ENCODE data around the gene SIRPB2.

Gene SIRPB2

GRCh38 chr20:1469925-1470571, 21.2 kb downstream of the SIRPB2 start:
- DNase-seq = no peak

- DNase-seq = no peak
Observed at GRCh38 chr20:1469306-1469905, 21.8 kb downstream of the SIRPB2 start.

GRCh38 chr20:1468117-1468624, 23.0 kb downstream of the SIRPB2 start:
- no peak for DNase-seq

- no peak for DNase-seq
Observed at GRCh38 chr20:1467355-1468116, 23.7 kb downstream of the SIRPB2 start.

GRCh38 chr20:1467082-1467354, 24.2 kb downstream of the SIRPB2 start:
- DNase-seq = no peak

- DNase-seq = peak; percentile 98
Observed at GRCh38 chr20:1466211-1467081, 24.8 kb downstream of the SIRPB2 start, which contains the start of gene NSFL1C. Gene NSFL1C (minus strand): TSS chr20:1466849. CDS start chr20:1466824, 25 bp downstream.

- no peak for DNase-seq
Observed at GRCh38 chr20:1465470-1466210, 25.6 kb downstream of the SIRPB2 start.

- no peak for DNase-seq
Observed at GRCh38 chr20:1463971-1464570, 27.1 kb downstream of the SIRPB2 start.

- no peak for DNase-seq
Observed at GRCh38 chr20:1462834-1463233, 28.4 kb downstream of the SIRPB2 start.

GRCh38 chr20:1462001-1462400, 29.2 kb downstream of the SIRPB2 start:
- DNase-seq = no peak

GRCh38 chr20:1460275-1460674, 30.9 kb downstream of the SIRPB2 start:
- no peak for DNase-seq

- DNase-seq = no peak
Observed at GRCh38 chr20:1457992-1458391, 33.2 kb downstream of the SIRPB2 start.

- DNase-seq = no peak
Observed at GRCh38 chr20:1456300-1456699, 34.9 kb downstream of the SIRPB2 start.

GRCh38 chr20:1450926-1451491, 40.2 kb downstream of the SIRPB2 start:
- DNase-seq = no peak

GRCh38 chr20:1449370-1449769, 41.9 kb downstream of the SIRPB2 start:
- DNase-seq = no peak

- DNase-seq = no peak
Observed at GRCh38 chr20:1448081-1448620, 43.1 kb downstream of the SIRPB2 start.

- DNase-seq = no peak
Observed at GRCh38 chr20:1446536-1446935, 44.7 kb downstream of the SIRPB2 start.

- no peak for DNase-seq
Observed at GRCh38 chr20:1443085-1443484, 48.1 kb downstream of the SIRPB2 start.

GRCh38 chr20:1442304-1442703, 48.9 kb downstream of the SIRPB2 start:
- no peak for DNase-seq

- no peak for DNase-seq
Observed at GRCh38 chr20:1441133-1441532, 50.1 kb downstream of the SIRPB2 start.

GRCh38 chr20:1440024-1440423, 51.2 kb downstream of the SIRPB2 start:
- peak; percentile 10 for DNase-seq
